Measurements from ENCODE around the gene RPS25.

RPS25 gene

DNA sequence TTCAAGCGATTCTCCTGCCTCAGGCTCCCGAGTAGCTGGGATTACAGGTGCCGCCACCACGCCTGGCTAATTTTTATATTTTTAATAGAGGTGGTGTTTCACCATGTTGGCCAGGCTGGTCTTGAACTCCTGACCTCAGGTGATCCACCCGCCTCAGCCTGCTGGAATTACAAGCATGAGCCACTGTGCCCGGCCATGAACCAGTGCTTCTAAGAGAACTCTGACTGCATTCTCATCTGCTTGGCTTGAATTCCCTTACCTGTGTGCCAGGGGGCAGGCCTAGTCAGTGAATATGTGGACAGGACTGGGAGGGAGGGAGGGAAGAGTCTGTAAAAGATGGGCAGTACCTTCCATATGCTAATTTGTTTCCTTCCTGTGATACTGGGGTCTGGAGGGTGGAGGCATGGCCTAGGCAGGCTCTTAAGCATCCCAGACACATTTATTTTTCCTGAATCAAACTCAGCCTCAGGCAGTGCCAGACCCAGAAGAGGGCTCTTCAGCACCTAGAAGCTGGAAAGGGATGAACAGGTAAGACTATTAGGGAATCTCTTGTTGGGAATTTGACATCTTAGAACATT is 6.6 kb downstream of the RPS25 start:
- Histone ChIP-seq H4K8ac (ENCODE audit: low read depth, low read length) (no peak overlapping the region), H2AFZ (ENCODE audit: low read length) (no peak overlapping the region), H3K4me2 (ENCODE audit: insufficient read depth, low read length, poor library complexity, severe bottlenecking) (no peak overlapping the region), H3K27me3 (ENCODE audit: control insufficient read depth in 3 of 3, insufficient read depth in 3 of 3, low read depth in 1 of 3, low read length in 3 of 3) (no peaks in the 10 kb centered on the region), H3K79me1 (ENCODE audit: low read depth, low read length) (no peaks in the 10 kb centered on the region), H2BK5ac (ENCODE audit: low read length) (no peak overlapping the region), H2BK12ac (ENCODE audit: low read length) (no peak overlapping the region), H3K9ac (ENCODE audit: low read depth, low read length, poor library complexity) (no peak overlapping the region), H3K27ac (replicated peaks; ENCODE audit: low read length) (no peak overlapping the region), H3K36me3 (replicated peaks in 1 of 2; ENCODE audit: control insufficient read depth in 2 of 2, insufficient read depth in 2 of 2, low read length in 2 of 2) (peaks cover 40 to 83% of the 10 kb centered on the region in 2 donors), H3K4me3 (ENCODE audit: low read length in 2 of 2) (no peak overlapping the region), H3K23ac (ENCODE audit: low read depth, low read length, poor library complexity) (no peak overlapping the region), H2BK120ac (ENCODE audit: low read depth, low read length) (no peak overlapping the region), H3K14ac (ENCODE audit: low read length) (no peak overlapping the region), H2BK15ac (ENCODE audit: low read length) (no peak overlapping the region), H3K18ac (ENCODE audit: low read length) (no peak overlapping the region), H3K4me1 (ENCODE audit: control insufficient read depth in 2 of 2, insufficient read depth in 1 of 2, low read depth in 1 of 2, low read length in 2 of 2) (peaks cover 0 to under 1% of the 10 kb centered on the region in 2 donors), H2AK5ac (ENCODE audit: low read depth, low read length) (no peak overlapping the region), H3K4ac (ENCODE audit: low read length) (no peak overlapping the region), H3K9me3 (replicated peaks in 1 of 2; ENCODE audit: control insufficient read depth in 2 of 2, insufficient read depth in 1 of 2, low read depth in 1 of 2, low read length in 2 of 2) (no peaks in the 10 kb centered on the region), H4K91ac (ENCODE audit: low read depth, low read length, poor library complexity) (no peak overlapping the region)
- DNase-seq (ENCODE audit: low spot score), result no peak
- WGBS, 2 donors (ENCODE audit: extremely low coverage in 2 of 2, insufficient read length in 2 of 2, insufficient replicate concordance in 1 of 2), result no CpG with 5 or more reads among the region's 6 CpGs

DNA sequence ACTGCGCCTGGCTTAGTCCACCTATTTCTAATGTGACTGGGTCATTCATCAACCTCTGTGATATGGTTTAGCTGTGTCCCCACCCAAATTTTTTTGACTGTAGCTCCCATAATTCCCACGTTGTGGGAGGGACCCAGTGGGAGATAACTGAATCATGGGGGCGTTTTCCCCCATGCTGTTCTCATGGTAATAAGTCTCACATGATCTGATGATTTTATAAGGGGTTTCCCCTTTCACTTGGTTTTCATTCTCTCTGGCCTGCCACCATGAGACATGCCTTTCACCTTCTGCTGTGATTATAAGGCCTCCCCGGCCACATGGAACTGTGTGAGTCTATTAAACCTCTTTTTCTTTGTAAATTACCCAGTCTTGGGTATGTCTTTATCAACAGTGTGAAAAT is 11.5 kb downstream of the RPS25 start:
- H2BK5ac ChIP-seq (ENCODE audit: low read length), result no peak overlapping the region
- no peak overlapping the region for H2AK5ac ChIP-seq (ENCODE audit: low read depth, low read length)
- no peak overlapping the region for H4K8ac ChIP-seq (ENCODE audit: low read depth, low read length)
- H3K27ac ChIP-seq (replicated peaks; ENCODE audit: low read length), result no peak overlapping the region
- no peaks in the 10 kb centered on the region for H3K27me3 ChIP-seq (ENCODE audit: control insufficient read depth in 3 of 3, insufficient read depth in 3 of 3, low read depth in 1 of 3, low read length in 3 of 3)
- no peak overlapping the region for H3K4me2 ChIP-seq (ENCODE audit: insufficient read depth, low read length, poor library complexity, severe bottlenecking)
- H3K4ac ChIP-seq (ENCODE audit: low read length), result no peak overlapping the region
- no CpG with 5 or more reads among the region's 4 CpGs for WGBS, 2 donors (ENCODE audit: extremely low coverage in 2 of 2, insufficient read length in 2 of 2, insufficient replicate concordance in 1 of 2)
- no peak overlapping the region for H3K23ac ChIP-seq (ENCODE audit: low read depth, low read length, poor library complexity)
- no peak overlapping the region for H3K18ac ChIP-seq (ENCODE audit: low read length)
- H3K4me1 ChIP-seq (ENCODE audit: control insufficient read depth in 2 of 2, insufficient read depth in 1 of 2, low read depth in 1 of 2, low read length in 2 of 2), result no peaks in the 10 kb centered on the region
- no peak overlapping the region for H2BK15ac ChIP-seq (ENCODE audit: low read length)
- H3K36me3 ChIP-seq (replicated peaks in 1 of 2; ENCODE audit: control insufficient read depth in 2 of 2, insufficient read depth in 2 of 2, low read length in 2 of 2), result peaks cover 23 to 70% of the 10 kb centered on the region in 2 donors
- no peak overlapping the region for H3K9ac ChIP-seq (ENCODE audit: low read depth, low read length, poor library complexity)
- no peak overlapping the region for H3K4me3 ChIP-seq (ENCODE audit: low read length in 2 of 2)
- no peak overlapping the region for H2AFZ ChIP-seq (ENCODE audit: low read length)
- no peaks in the 10 kb centered on the region for H3K79me1 ChIP-seq (ENCODE audit: low read depth, low read length)
- H4K91ac ChIP-seq (ENCODE audit: low read depth, low read length, poor library complexity), result no peak overlapping the region
- no peak overlapping the region for H3K14ac ChIP-seq (ENCODE audit: low read length)
- no peak overlapping the region for H2BK12ac ChIP-seq (ENCODE audit: low read length)
- no peaks in the 10 kb centered on the region for H3K9me3 ChIP-seq (replicated peaks in 1 of 2; ENCODE audit: control insufficient read depth in 2 of 2, insufficient read depth in 1 of 2, low read depth in 1 of 2, low read length in 2 of 2)
- H2BK120ac ChIP-seq (ENCODE audit: low read depth, low read length), result no peak overlapping the region
- DNase-seq (ENCODE audit: low spot score), result no peak

DNA sequence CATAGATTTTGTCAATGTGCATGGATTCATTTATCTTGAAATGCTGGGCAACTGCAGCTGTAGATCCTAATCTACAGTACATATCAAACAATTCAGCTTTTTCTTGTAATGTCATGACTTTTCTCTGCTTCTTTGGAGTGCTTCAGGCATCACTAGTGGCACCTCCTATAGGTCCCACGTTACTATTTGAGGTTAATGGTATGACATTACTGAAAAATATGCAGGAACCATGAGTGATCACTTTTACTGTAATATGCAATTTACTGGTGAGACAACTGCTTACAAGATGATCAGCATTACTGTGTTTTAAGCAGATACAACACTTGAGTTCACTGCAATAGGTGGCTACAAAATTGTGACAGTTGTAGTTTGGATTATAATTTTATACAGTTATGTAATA is 17.2 kb downstream of the RPS25 start:
- WGBS, 2 donors (ENCODE audit: extremely low coverage in 2 of 2, insufficient read length in 2 of 2, insufficient replicate concordance in 1 of 2), result no CpG with 5 or more reads among the region's 1 CpG
- no peak overlapping the region for H3K9ac ChIP-seq (ENCODE audit: low read depth, low read length, poor library complexity)
- peaks cover 4% of the 10 kb centered on the region for H3K79me1 ChIP-seq (ENCODE audit: low read depth, low read length)
- no peak overlapping the region for H3K4me3 ChIP-seq (ENCODE audit: low read length in 2 of 2)
- H3K23ac ChIP-seq (ENCODE audit: low read depth, low read length, poor library complexity), result no peak overlapping the region
- H4K8ac ChIP-seq (ENCODE audit: low read depth, low read length), result no peak overlapping the region
- H4K91ac ChIP-seq (ENCODE audit: low read depth, low read length, poor library complexity), result no peak overlapping the region
- peaks cover 14 to 55% of the 10 kb centered on the region in 2 donors for H3K36me3 ChIP-seq (replicated peaks in 1 of 2; ENCODE audit: control insufficient read depth in 2 of 2, insufficient read depth in 2 of 2, low read length in 2 of 2)
- no peak overlapping the region for H3K4ac ChIP-seq (ENCODE audit: low read length)
- no peak overlapping the region for H2BK12ac ChIP-seq (ENCODE audit: low read length)
- no peak overlapping the region for H2BK5ac ChIP-seq (ENCODE audit: low read length)
- no peak overlapping the region for H3K18ac ChIP-seq (ENCODE audit: low read length)
- no peak overlapping the region for H3K4me2 ChIP-seq (ENCODE audit: insufficient read depth, low read length, poor library complexity, severe bottlenecking)
- H3K14ac ChIP-seq (ENCODE audit: low read length), result no peak overlapping the region
- H3K9me3 ChIP-seq (replicated peaks in 1 of 2; ENCODE audit: control insufficient read depth in 2 of 2, insufficient read depth in 1 of 2, low read depth in 1 of 2, low read length in 2 of 2), result peaks cover 2% of the 10 kb centered on the region in 2 donors
- no peak overlapping the region for H3K27ac ChIP-seq (replicated peaks; ENCODE audit: low read length)
- no peak overlapping the region for H2BK120ac ChIP-seq (ENCODE audit: low read depth, low read length)
- H2AK5ac ChIP-seq (ENCODE audit: low read depth, low read length), result no peak overlapping the region
- H3K27me3 ChIP-seq (ENCODE audit: control insufficient read depth in 3 of 3, insufficient read depth in 3 of 3, low read depth in 1 of 3, low read length in 3 of 3), result no peaks in the 10 kb centered on the region
- no peak overlapping the region for H2AFZ ChIP-seq (ENCODE audit: low read length)
- no peak for DNase-seq (ENCODE audit: low spot score)
- H2BK15ac ChIP-seq (ENCODE audit: low read length), result no peak overlapping the region
- H3K4me1 ChIP-seq (ENCODE audit: control insufficient read depth in 2 of 2, insufficient read depth in 1 of 2, low read depth in 1 of 2, low read length in 2 of 2), result peaks cover 10 to 11% of the 10 kb centered on the region in 2 donors

- H2BK120ac ChIP-seq (ENCODE audit: low read depth, low read length), result no peak overlapping the region
- H4K8ac ChIP-seq (ENCODE audit: low read depth, low read length), result no peak overlapping the region
- no peak overlapping the region for H2BK5ac ChIP-seq (ENCODE audit: low read length)
- H3K27ac ChIP-seq (replicated peaks; ENCODE audit: low read length), result peak overlapping the region; percentile 61
- H3K4ac ChIP-seq (ENCODE audit: low read length), result no peak overlapping the region
- peak overlapping the region; percentile 82 to 99 for H3K4me3 ChIP-seq (ENCODE audit: low read length in 2 of 2)
- H2AFZ ChIP-seq (ENCODE audit: low read length), result peak overlapping the region; percentile 89
- no peaks in the 10 kb centered on the region for H3K27me3 ChIP-seq (ENCODE audit: control insufficient read depth in 3 of 3, insufficient read depth in 3 of 3, low read depth in 1 of 3, low read length in 3 of 3)
- no peak overlapping the region for H3K23ac ChIP-seq (ENCODE audit: low read depth, low read length, poor library complexity)
- peaks cover 10 to 11% of the 10 kb centered on the region in 2 donors for H3K4me1 ChIP-seq (ENCODE audit: control insufficient read depth in 2 of 2, insufficient read depth in 1 of 2, low read depth in 1 of 2, low read length in 2 of 2)
- H3K9me3 ChIP-seq (replicated peaks in 1 of 2; ENCODE audit: control insufficient read depth in 2 of 2, insufficient read depth in 1 of 2, low read depth in 1 of 2, low read length in 2 of 2), result peaks cover 2 to 4% of the 10 kb centered on the region in 2 donors
- peaks cover 4% of the 10 kb centered on the region for H3K79me1 ChIP-seq (ENCODE audit: low read depth, low read length)
- H2BK12ac ChIP-seq (ENCODE audit: low read length), result no peak overlapping the region
- no peak for DNase-seq (ENCODE audit: low spot score)
- H2AK5ac ChIP-seq (ENCODE audit: low read depth, low read length), result no peak overlapping the region
- H3K36me3 ChIP-seq (replicated peaks in 1 of 2; ENCODE audit: control insufficient read depth in 2 of 2, insufficient read depth in 2 of 2, low read length in 2 of 2), result peaks cover 10 to 47% of the 10 kb centered on the region in 2 donors
- WGBS, 2 donors (ENCODE audit: extremely low coverage in 2 of 2, insufficient read length in 2 of 2, insufficient replicate concordance in 1 of 2), result no CpG with 5 or more reads among the region's 6 CpGs
- H4K91ac ChIP-seq (ENCODE audit: low read depth, low read length, poor library complexity), result no peak overlapping the region
- no peak overlapping the region for H3K14ac ChIP-seq (ENCODE audit: low read length)
- H2BK15ac ChIP-seq (ENCODE audit: low read length), result peak overlapping the region; percentile 60
- H3K4me2 ChIP-seq (ENCODE audit: insufficient read depth, low read length, poor library complexity, severe bottlenecking), result peak overlapping the region; percentile 88
- peak overlapping the region; percentile 99 for H3K9ac ChIP-seq (ENCODE audit: low read depth, low read length, poor library complexity)
- no peak overlapping the region for H3K18ac ChIP-seq (ENCODE audit: low read length)
Measured at GRCh38 chr11:118998822-118999221, 19.3 kb downstream of the RPS25 start.
